Measurements from ENCODE around the gene TMEM248. TPM values are rescaled to one million over a fixed set of nuclear protein-coding genes. Genes with fewer than 3 reads are reported as not detected.

Gene TMEM248
- total and polyA plus RNA-seq, 8 donors = 15.9 to 64.0 (median 49.1) TPM

DNA sequence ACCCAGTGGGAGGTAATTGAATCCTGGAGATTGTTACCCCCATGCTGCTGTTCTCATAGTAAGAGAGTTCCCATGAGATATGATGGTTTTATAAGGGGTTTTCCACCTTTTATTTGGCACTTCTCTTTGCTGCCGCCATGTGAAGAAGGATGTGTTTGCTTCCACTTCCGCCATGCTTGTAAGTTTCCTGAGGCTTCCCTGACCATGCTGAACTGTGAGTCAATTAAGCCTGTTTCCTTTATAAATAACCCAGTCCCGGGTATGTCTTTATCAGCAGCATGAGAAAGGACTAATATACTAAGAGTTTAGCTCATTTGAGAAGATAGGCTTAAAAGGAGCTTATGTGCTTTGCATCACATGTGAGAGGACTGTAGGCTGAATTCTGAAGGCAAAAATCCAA is 29.3 kb downstream of the TMEM248 start:
- ATAC-seq (no peak), FAIRE-seq (no peak), DNase-seq (no peak)
- TF ChIP-seq, protein P1, sequence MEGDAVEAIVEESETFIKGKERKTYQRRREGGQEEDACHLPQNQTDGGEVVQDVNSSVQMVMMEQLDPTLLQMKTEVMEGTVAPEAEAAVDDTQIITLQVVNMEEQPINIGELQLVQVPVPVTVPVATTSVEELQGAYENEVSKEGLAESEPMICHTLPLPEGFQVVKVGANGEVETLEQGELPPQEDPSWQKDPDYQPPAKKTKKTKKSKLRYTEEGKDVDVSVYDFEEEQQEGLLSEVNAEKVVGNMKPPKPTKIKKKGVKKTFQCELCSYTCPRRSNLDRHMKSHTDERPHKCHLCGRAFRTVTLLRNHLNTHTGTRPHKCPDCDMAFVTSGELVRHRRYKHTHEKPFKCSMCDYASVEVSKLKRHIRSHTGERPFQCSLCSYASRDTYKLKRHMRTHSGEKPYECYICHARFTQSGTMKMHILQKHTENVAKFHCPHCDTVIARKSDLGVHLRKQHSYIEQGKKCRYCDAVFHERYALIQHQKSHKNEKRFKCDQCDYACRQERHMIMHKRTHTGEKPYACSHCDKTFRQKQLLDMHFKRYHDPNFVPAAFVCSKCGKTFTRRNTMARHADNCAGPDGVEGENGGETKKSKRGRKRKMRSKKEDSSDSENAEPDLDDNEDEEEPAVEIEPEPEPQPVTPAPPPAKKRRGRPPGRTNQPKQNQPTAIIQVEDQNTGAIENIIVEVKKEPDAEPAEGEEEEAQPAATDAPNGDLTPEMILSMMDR (IDR thresholded peaks at IDR 0.05) = no peak
- Histone ChIP-seq H3K9me3 (no peaks in the 10 kb centered on the region), H3K27me3 (no peaks in the 10 kb centered on the region), H3K27ac (no peak overlapping the region), H3K4me1 (no peaks in the 10 kb centered on the region), H3K4me3 (no peak overlapping the region), H3K36me3 (peaks cover 9 to 67% (median 33%) of the 10 kb centered on the region in 3 donors)
- intact Hi-C loops (cut with DNase I) = no loop called here
- WGBS, 2 donors = 70 to 78% methylated on average over 3 of the region's 3 CpGs

DNA sequence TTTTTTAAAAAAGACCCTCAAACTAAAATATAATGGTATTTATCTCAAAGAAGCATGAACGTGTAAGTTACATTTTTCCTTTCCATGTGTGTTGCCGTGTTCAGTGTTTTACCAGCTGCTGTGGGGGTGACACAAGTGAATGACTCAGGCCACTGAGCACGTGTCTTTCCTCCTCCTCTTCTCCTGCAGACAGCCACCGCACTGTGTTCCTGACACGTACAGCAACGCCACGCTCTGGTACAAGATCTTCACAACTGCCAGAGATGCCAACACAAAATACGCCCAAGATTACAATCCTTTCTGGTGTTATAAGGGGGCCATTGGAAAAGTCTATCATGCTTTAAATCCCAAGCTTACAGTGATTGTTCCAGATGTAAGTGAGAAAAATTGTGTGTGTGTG is 29.7 kb downstream of the TMEM248 start:
- H3K9me3 ChIP-seq = no peaks in the 10 kb centered on the region
- ATAC-seq (no peak), FAIRE-seq (no peak), DNase-seq (no peak)
- intact Hi-C loops (cut with DNase I) = no loop called here
- H3K27me3 ChIP-seq = no peaks in the 10 kb centered on the region
- WGBS, 2 donors = 90 to 94% methylated on average over 8 of the region's 8 CpGs
- H3K27ac ChIP-seq = no peak overlapping the region
- TF ChIP-seq, protein P1 (IDR thresholded peaks at IDR 0.05) = no peak
- no peak overlapping the region for H3K4me3 ChIP-seq
- H3K4me1 ChIP-seq = no peaks in the 10 kb centered on the region
- peaks cover 9 to 67% (median 29%) of the 10 kb centered on the region in 3 donors for H3K36me3 ChIP-seq

GRCh38 chr7:66952343-66953043 is 31.5 kb downstream of the TMEM248 start:
- DNase-seq (no peak), ATAC-seq (peak in 1 of 4 donors; percentile 20), FAIRE-seq (no peak)
- TF ChIP-seq, protein P1 (IDR thresholded peaks at IDR 0.05) = no peak
- H3K4me1 ChIP-seq = no peaks in the 10 kb centered on the region
- intact Hi-C loops (cut with DNase I) = no loop called here
- no peak overlapping the region for H3K27ac ChIP-seq
- no peaks in the 10 kb centered on the region for H3K9me3 ChIP-seq
- peaks cover 9 to 75% (median 33%) of the 10 kb centered on the region in 3 donors for H3K36me3 ChIP-seq
- no peaks in the 10 kb centered on the region for H3K27me3 ChIP-seq
- no peak overlapping the region for H3K4me3 ChIP-seq
- 84 to 90% methylated on average over 11 of the region's 11 CpGs for WGBS, 2 donors

GRCh38 chr7:66953044-66953427 is 32.0 kb downstream of the TMEM248 start:
- TF ChIP-seq, protein P1 (IDR thresholded peaks at IDR 0.05) = no peak
- no peaks in the 10 kb centered on the region for H3K4me1 ChIP-seq
- WGBS, 2 donors = 81 to 85% methylated on average over 5 of the region's 5 CpGs
- H3K9me3 ChIP-seq = no peaks in the 10 kb centered on the region
- no peaks in the 10 kb centered on the region for H3K27me3 ChIP-seq
- DNase-seq (no peak), ATAC-seq (no peak), FAIRE-seq (no peak)
- H3K36me3 ChIP-seq = peaks cover 7 to 78% (median 32%) of the 10 kb centered on the region in 3 donors
- no peak overlapping the region for H3K4me3 ChIP-seq
- intact Hi-C loops (cut with DNase I) = no loop called here
- no peak overlapping the region for H3K27ac ChIP-seq

DNA sequence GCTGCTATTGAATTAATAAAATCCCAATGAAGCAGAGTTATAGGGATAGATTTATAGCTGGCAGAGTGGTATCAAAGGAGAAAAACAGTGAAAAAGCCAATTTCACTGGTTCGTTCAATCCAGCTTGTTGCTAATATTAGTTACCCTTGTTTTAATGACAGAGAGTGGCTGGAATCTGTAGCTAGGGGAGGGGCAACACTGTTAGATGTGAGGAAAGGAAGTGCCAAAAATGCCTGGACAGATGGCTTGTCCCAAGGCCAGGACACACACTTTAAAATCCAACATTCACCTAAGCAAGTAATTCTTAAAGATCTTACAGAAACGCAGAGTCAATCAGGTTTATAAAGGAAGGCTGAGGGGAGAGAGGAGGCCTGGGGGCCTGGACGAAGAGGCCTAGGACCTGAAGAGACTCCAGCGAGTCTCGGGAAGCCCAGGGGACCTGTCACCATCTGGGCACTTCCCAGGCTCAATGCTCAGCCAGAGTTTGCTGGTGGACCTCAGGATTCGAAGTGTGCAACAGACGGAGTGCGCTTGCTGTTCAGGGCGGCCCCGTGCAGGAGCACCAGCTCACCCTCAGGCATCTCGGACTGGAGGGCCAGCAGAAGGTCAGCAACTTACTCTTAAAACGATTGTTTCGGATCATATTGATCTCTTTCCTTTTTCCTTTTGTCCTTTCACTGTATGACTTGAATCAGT is 36.7 kb downstream of the TMEM248 start:
- TF ChIP-seq, protein P1 (IDR thresholded peaks at IDR 0.05) = no peak
- no peak overlapping the region for H3K27ac ChIP-seq
- peaks cover 0 to 43% (median 4%) of the 10 kb centered on the region in 3 donors for H3K36me3 ChIP-seq
- intact Hi-C loops (cut with DNase I) = no loop called here
- ATAC-seq (no peak), FAIRE-seq (no peak), DNase-seq (no peak)
- WGBS, 2 donors = 80% methylated on average over 13 of the region's 13 CpGs
- H3K4me1 ChIP-seq = no peaks in the 10 kb centered on the region
- no peak overlapping the region for H3K4me3 ChIP-seq
- no peaks in the 10 kb centered on the region for H3K27me3 ChIP-seq
- H3K9me3 ChIP-seq = no peaks in the 10 kb centered on the region

Measured in pancreas (tissue), 10 donors.